ENCODE results near the gene ADGRB3.

- TF ChIP-seq CTCF (IDR thresholded peaks at IDR 0.05) (no peak), POLR2A (IDR thresholded peaks at IDR 0.05) (no peak)
Observed at GRCh38 chr6:68741501-68742386, 106.7 kb downstream of the ADGRB3 start.
